HFFc6 (cell line): ENCODE results near the gene HIVEP3. TPM values are rescaled to one million over a fixed set of nuclear protein-coding genes. Genes with fewer than 3 reads are reported as not detected.

ENCODE experiments used
- DNase-seq: peaks from one replicate; pipeline ENCODE4 v3.0.0-alpha.2; 2018
- H3K27ac Mint-ChIP-seq: 2 replicates; pipeline ENCODE4 v1.8.0; 2020; ENCODE audit warnings: mild to moderate bottlenecking, mixed read lengths
- H3K27me3 Mint-ChIP-seq: 2 replicates; pipeline ENCODE4 v1.8.0; 2021; ENCODE audit warnings: mild to moderate bottlenecking, moderate library complexity, mixed read lengths; ENCODE audit not compliant: insufficient read depth
- H3K36me3 Mint-ChIP-seq: 2 replicates; pipeline ENCODE4 v1.8.0; 2021; ENCODE audit warnings: low read depth, mixed read lengths
- H3K4me1 Mint-ChIP-seq: 2 replicates; pipeline ENCODE4 v1.8.0; 2020; ENCODE audit warnings: low read depth, mixed read lengths
- H3K4me3 Mint-ChIP-seq: 2 replicates; pipeline ENCODE4 v1.8.0; 2020; ENCODE audit warnings: mild to moderate bottlenecking, moderate library complexity, mixed read lengths
- H3K9me3 Mint-ChIP-seq: 2 replicates; pipeline ENCODE4 v1.8.0; 2020; ENCODE audit warnings: mild to moderate bottlenecking, mixed read lengths
- CTCF ChIP-seq: fragments of 200-600 bp; sonication (generic); IDR thresholded peaks from 2 replicates; pipeline ENCODE4 v1.5.0; 2021; ENCODE audit warnings: antibody characterized with exemption, mild to moderate bottlenecking
- total RNA-seq, 6 experiments: library from RNA; stranded (reverse); fragmentation: NEBNext Ultra II Directional; extraction: Animal tissue kit (Norgen Biotek cat#: 25700); gene quantifications; 2 replicates in 1 of 6; 3 replicates in 5 of 6; pipeline ENCODE4 v1.2.3, GENCODE V29; 2021

HIVEP3 gene
- total RNA-seq, 6 experiments from 2014 or later: 7.0 to 9.7 (median 7.9) TPM

GRCh38 chr1:41490911-41491310, 427.8 kb downstream of the HIVEP3 start:
- peaks cover 48% of the 10 kb centered on the region for H3K4me1 Mint-ChIP-seq
- H3K27me3 Mint-ChIP-seq: peaks cover 7% of the 10 kb centered on the region; the same call in 1 of the 2 replicates
- no peak for DNase-seq
- H3K27ac Mint-ChIP-seq: no peak overlapping the region
- H3K9me3 Mint-ChIP-seq: no peaks in the 10 kb centered on the region
- H3K4me3 Mint-ChIP-seq: no peak overlapping the region
- no peaks in the 10 kb centered on the region for H3K36me3 Mint-ChIP-seq
- no peak for TF ChIP-seq CTCF

DNA sequence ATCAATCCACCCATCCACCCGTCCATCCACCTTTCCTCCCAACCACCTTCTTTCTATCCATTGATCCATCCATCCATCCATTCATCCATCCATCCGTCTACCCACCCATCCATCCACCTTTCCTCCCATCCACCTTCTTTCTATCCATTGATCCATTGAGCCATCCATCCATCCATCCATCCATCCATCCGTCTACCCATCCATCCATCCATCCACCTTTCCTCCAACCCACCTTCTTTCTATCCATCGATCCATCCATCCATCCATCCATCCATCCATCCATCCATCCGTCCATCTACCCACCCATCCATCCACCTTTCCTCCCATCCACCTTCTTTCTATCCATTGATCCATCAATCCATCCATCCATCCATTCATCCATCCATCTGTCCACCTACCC, 429.2 kb downstream of the HIVEP3 start:
- H3K4me1 Mint-ChIP-seq: peaks cover 46% of the 10 kb centered on the region
- DNase-seq: no peak
- no peak overlapping the region for H3K4me3 Mint-ChIP-seq
- TF ChIP-seq CTCF: no peak
- no peaks in the 10 kb centered on the region for H3K9me3 Mint-ChIP-seq
- no peak overlapping the region for H3K27ac Mint-ChIP-seq
- H3K36me3 Mint-ChIP-seq: no peaks in the 10 kb centered on the region
- H3K27me3 Mint-ChIP-seq: peaks cover 7% of the 10 kb centered on the region; the same call in 1 of the 2 replicates

DNA sequence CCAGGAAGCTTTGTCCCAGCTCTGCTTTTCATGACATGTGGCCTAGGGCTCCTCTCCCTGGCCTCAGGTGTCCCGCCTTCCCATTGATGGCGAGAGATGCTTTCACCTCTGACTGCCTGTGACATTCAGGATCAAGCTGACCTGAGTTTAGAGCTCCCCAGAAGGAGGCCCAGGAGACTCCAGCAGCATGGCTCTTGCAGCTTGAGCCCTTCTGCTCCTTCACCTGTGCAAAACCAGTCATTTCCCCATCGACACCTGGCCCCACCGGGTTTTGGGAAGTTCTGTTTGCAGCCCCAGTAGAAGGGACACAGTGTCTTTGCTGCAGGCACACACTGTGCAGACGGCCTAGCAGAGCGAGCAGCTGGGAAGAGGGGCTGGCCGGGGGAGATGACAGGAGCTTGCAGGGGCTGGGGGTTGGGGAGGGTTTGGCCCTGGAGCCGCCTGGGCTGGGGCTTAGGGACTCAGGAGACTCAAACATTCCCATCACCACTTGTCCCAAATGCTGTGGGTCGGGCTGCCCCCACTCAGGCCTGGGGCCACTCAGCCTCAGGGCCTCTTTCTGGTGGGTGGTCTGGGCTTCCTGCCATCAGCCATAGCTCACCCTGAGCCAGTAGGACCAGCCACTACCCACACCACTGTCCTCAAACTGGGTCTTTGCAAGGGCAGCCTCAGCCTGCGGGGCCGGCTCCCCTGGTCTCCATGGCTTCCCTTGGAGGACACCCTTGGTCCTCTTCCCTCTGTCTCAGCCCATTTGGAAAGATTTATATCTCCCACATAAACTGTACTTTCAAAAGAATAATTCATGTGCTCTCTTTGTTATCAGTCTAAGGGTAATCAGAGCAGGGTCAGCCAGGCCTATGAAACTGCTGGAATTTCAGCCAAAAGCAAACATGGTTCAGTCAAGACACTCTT, 430.4 kb downstream of the HIVEP3 start:
- TF ChIP-seq CTCF: no peak
- H3K36me3 Mint-ChIP-seq: no peaks in the 10 kb centered on the region
- H3K27ac Mint-ChIP-seq: no peak overlapping the region
- no peak overlapping the region for H3K4me3 Mint-ChIP-seq
- H3K27me3 Mint-ChIP-seq: peaks cover 7% of the 10 kb centered on the region; the same call in 1 of the 2 replicates
- H3K4me1 Mint-ChIP-seq: peaks cover 44% of the 10 kb centered on the region
- no peaks in the 10 kb centered on the region for H3K9me3 Mint-ChIP-seq
- no peak for DNase-seq

DNA sequence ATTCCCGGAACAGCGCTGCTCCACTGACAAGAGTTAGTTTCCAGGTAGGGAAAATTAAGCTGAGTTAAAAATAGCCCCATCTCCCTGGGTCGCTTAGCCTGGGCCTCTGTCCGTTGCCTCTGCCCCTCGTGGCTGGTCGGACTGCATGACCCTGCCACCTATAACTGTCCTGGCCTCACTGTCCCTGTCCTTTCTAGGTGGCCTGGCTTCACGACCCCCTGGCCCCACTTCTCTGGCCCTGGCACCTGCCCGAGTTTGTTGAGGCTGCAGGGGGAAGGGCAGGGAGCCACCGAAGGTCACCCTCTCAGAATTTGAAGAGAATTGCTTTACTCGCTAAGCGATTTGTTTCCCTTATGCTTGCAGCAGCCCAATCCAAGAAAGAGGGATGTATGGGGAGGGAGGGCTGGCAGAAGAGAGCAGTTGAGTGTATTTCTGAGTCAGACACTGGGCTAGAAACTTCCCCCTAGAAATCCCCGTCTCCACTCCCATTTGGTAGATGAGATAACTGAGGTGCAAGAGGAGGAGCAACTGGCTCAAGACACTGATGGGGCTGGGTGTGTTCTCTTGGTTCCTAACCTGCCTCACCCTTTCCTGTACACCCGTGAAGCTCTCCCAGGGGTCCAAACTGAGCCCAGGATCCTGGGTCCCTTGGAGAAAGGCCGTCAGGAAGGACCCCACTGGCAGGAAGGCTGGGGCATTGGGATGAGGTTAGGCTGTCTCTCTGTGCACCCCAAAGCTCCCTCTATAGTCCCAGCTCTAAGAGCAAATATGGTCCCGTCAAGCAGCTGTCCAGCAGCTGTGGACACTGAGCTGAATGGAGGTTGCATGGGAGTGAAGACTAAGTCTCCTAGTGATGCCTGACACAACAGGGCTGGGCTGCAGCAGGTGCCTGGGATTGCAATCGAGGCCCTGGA, 431.3 kb downstream of the HIVEP3 start:
- Mint-ChIP-seq H3K9me3 (no peaks in the 10 kb centered on the region), H3K36me3 (no peaks in the 10 kb centered on the region), H3K4me1 (peaks cover 44% of the 10 kb centered on the region), H3K27ac (no peak overlapping the region), H3K27me3 (peaks cover 9% of the 10 kb centered on the region; the same call in 1 of the 2 replicates), H3K4me3 (no peak overlapping the region)
- no peak for TF ChIP-seq CTCF
- no peak for DNase-seq

DNA sequence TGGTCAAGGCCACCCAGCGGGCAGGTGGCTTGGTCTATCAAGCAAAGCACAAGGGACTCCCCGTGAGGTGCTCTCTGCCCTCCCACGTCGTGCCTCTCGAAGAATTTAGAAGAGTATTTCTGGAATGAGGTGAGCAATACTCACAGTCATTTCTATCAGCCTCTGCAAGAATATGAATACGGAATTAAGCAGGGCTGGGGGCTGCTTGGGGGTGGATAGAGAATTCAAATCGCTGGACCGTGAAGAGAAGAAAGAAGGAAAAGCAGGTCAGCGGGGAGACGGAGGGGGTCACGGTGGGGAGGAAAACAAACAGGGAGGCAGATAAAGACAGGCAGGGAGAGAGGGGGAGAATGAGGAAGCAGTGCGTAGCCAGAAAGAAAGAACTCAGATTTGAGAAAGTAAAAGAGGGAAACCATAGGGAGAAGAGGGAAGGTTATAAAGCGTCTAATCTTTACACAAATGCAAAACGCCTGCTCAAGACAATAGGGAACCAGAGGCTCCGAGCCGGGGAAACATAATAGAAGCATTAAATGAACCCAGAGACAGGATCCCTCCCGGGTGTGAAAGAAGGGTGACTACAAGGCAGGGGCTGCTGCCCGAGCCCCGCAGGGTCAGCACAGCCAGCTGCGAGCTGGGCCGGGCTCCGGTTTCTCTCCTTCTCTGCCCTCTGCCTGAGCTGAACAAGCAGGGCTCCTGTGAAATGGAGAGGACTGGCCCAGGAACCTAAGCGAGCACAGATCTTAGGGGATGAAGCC, 432.2 kb downstream of the HIVEP3 start:
- Mint-ChIP-seq H3K4me3 (peak overlapping the region; percentile 3; the same call in 1 of the 2 replicates), H3K27me3 (peaks cover 9% of the 10 kb centered on the region), H3K4me1 (peaks cover 45% of the 10 kb centered on the region), H3K9me3 (no peaks in the 10 kb centered on the region), H3K36me3 (no peaks in the 10 kb centered on the region), H3K27ac (peak overlapping the region; percentile 77)
- peak; percentile 20 for DNase-seq
- no peak for TF ChIP-seq CTCF
